ENCODE measurements around the gene TNNT3. TPM values are rescaled to one million over a fixed set of nuclear protein-coding genes. Genes with fewer than 3 reads are reported as not detected.

TNNT3 gene
- total RNA-seq, 1 donor from 2014 or later, result 57.7 TPM

- DNase-seq (ENCODE audit: low spot score), result no peak
Observed at GRCh38 chr11:1896923-1897322, 22.6 kb upstream of the TNNT3 start.

- DNase-seq (ENCODE audit: low spot score), result no peak
Observed at GRCh38 chr11:1899090-1899489, 20.4 kb upstream of the TNNT3 start.

GRCh38 chr11:1899686-1900085 lies 19.8 kb upstream of the TNNT3 start:
- no peak for DNase-seq (ENCODE audit: low spot score)

- no peak for DNase-seq (ENCODE audit: low spot score)
Observed at GRCh38 chr11:1906181-1906580, 13.3 kb upstream of the TNNT3 start.

- DNase-seq (ENCODE audit: low spot score), result no peak
Observed at GRCh38 chr11:1906611-1907423, 12.7 kb upstream of the TNNT3 start.

- DNase-seq (ENCODE audit: low spot score), result no peak
Observed at GRCh38 chr11:1908618-1909017, 10.9 kb upstream of the TNNT3 start.

GRCh38 chr11:1909524-1909923 lies 10.0 kb upstream of the TNNT3 start:
- DNase-seq (ENCODE audit: low spot score), result no peak

- DNase-seq (ENCODE audit: low spot score), result no peak
Observed at GRCh38 chr11:1912289-1912878, 7.1 kb upstream of the TNNT3 start.

- DNase-seq (ENCODE audit: low spot score), result no peak
Observed at GRCh38 chr11:1913271-1914060, 6.0 kb upstream of the TNNT3 start.

- no peak for DNase-seq (ENCODE audit: low spot score)
Observed at GRCh38 chr11:1915795-1916131, 3.7 kb upstream of the TNNT3 start.

GRCh38 chr11:1916132-1916985 lies 3.1 kb upstream of the TNNT3 start:
- DNase-seq (ENCODE audit: low spot score), result no peak

- no peak for DNase-seq (ENCODE audit: low spot score)
Observed at GRCh38 chr11:1916986-1917522, 2.4 kb upstream of the TNNT3 start.

- DNase-seq (ENCODE audit: low spot score), result no peak
Observed at GRCh38 chr11:1917523-1918435, 1.7 kb upstream of the TNNT3 start.

GRCh38 chr11:1918436-1919315 lies 827 bp upstream of the TNNT3 start:
- DNase-seq (ENCODE audit: low spot score), result no peak

- no peak for DNase-seq (ENCODE audit: low spot score)
Observed at GRCh38 chr11:1920128-1920908, 815 bp downstream of the TNNT3 start.

- peak; percentile 44 for DNase-seq (ENCODE audit: low spot score)
Observed at GRCh38 chr11:1920909-1921573, 1.5 kb downstream of the TNNT3 start.

GRCh38 chr11:1921574-1922141 lies 2.2 kb downstream of the TNNT3 start:
- peak; percentile 44 for DNase-seq (ENCODE audit: low spot score)

Measured in ureter (tissue), 1 donor.